Endothelial cell of umbilical vein (primary cell): ENCODE data around the gene PRPS1. TPM values are rescaled to one million over a fixed set of nuclear protein-coding genes. Genes with fewer than 3 reads are reported as not detected.
A peak's percentile ranks its signal among the peaks of the same experiment; 100 is the strongest.
"Not testable (repeated sequence)": the region's sequence is repeated elsewhere in the genome, so short reads cannot be mapped to it uniquely, and the experiment has no call there.

Experiments used
- BruUV-seq: library from RNA; stranded (reverse); fragments of 400-500 nt; replicated peaks from 2 replicates; lab custom pipeline; 2021; lab: Mats Ljungman, UMichigan
- CTCF ChIA-PET: fragments of 300-600, 350-600 bp; sonication (Branson Sonifier 250); formaldehyde crosslinking; loops from one replicate; lab custom pipeline; 2021; ENCODE audit warnings: antibody characterized with exemption, inconsistent platforms; lab: Charles Lee
- POLR2A ChIA-PET: fragments of 300-600, 350-600 bp; sonication (Branson Sonifier 250); formaldehyde crosslinking; loops from one replicate; lab custom pipeline; 2021; ENCODE audit warnings: antibody characterized with exemption, inconsistent platforms; lab: Charles Lee
- DNase-seq: peaks from one replicate; pipeline ENCODE4 v3.0.0-alpha.2; 2011; ENCODE audit warnings: low read depth, low spot score
- FAIRE-seq: peaks from 2 replicates; lab custom pipeline; 2011; peaks lifted over from hg19 to GRCh38; lab: Jason Lieb, UNC
- H2AFZ ChIP-seq: 2 replicates; pipeline ENCODE4 v1.6.0; 2012; ENCODE audit warnings: low read depth, low read length, control low read depth, inconsistent platforms
- H3K27ac ChIP-seq: 2 replicates; pipeline ENCODE4 v1.5.1; 2011; ENCODE audit warnings: low read depth, mild to moderate bottlenecking, control low read depth, low read length, moderate library complexity; ENCODE audit not compliant: insufficient read depth
- H3K27me3 ChIP-seq, 2 experiments: 2 replicates each; pipeline versions ENCODE4 v1.6.0 to v1.6.1; 2011; ENCODE audit warnings: low read length in 2 of 2, mixed read lengths in 1 of 2; ENCODE audit not compliant: control insufficient read depth in 2 of 2, insufficient read depth in 2 of 2
- H3K36me3 ChIP-seq, 2 experiments: 2 replicates in 1 of 2; 3 replicates in 1 of 2; pipeline ENCODE4 v1.5.1; 2011; ENCODE audit warnings: low read length in 2 of 2, mild to moderate bottlenecking in 1 of 2, moderate library complexity in 1 of 2; ENCODE audit not compliant: control insufficient read depth in 2 of 2, insufficient read depth in 2 of 2; ENCODE audit errors: extremely low read depth in 1 of 2
- H3K4me1 ChIP-seq: 3 replicates; pipeline ENCODE4 v1.5.1; 2011; ENCODE audit warnings: mild to moderate bottlenecking, low read length; ENCODE audit not compliant: control insufficient read depth, insufficient read depth; ENCODE audit errors: extremely low read depth
- H3K4me2 ChIP-seq: 2 replicates; pipeline ENCODE4 v1.6.1; 2011; ENCODE audit warnings: low read length, control low read depth, mixed read lengths; ENCODE audit not compliant: insufficient read depth
- H3K4me3 ChIP-seq, 3 experiments: fragments of 200-600 bp in 1 of 3; sonication (generic), shearing (Covaris generic) in 1 of 3; replicated peaks in 1 of 3; 2 replicates each; pipeline ENCODE4 v1.5.1; 2011 to 2016; ENCODE audit warnings: control low read depth in 3 of 3, low read length in 3 of 3, mild to moderate bottlenecking in 2 of 3, inconsistent platforms in 1 of 3, low read depth in 1 of 3, moderate library complexity in 1 of 3; ENCODE audit not compliant: insufficient read depth in 1 of 3
- H3K79me2 ChIP-seq: 2 replicates; pipeline ENCODE4 v1.6.0; 2012; ENCODE audit warnings: low read length, inconsistent platforms; ENCODE audit not compliant: control insufficient read depth, insufficient read depth
- H3K9ac ChIP-seq: replicated peaks from 2 replicates; pipeline ENCODE3; 2011; ENCODE audit warnings: low read length, control low read depth; ENCODE audit not compliant: insufficient read depth; ENCODE audit errors: extremely low read depth
- H3K9me1 ChIP-seq: replicated peaks from 3 replicates; pipeline ENCODE4 v1.6.0; 2011; ENCODE audit warnings: mild to moderate bottlenecking, low read length; ENCODE audit not compliant: control insufficient read depth, insufficient read depth; ENCODE audit errors: extremely low read depth
- H3K9me3 ChIP-seq: replicated peaks from 2 replicates; pipeline ENCODE4 v1.5.1; 2012; ENCODE audit warnings: low read length, inconsistent platforms; ENCODE audit not compliant: control insufficient read depth, insufficient read depth
- H4K20me1 ChIP-seq: replicated peaks from 2 replicates; pipeline ENCODE3; 2011; ENCODE audit warnings: mild to moderate bottlenecking, low read length; ENCODE audit not compliant: control insufficient read depth, insufficient read depth; ENCODE audit errors: extremely low read depth
- EZH2 ChIP-seq: IDR thresholded peaks from 2 replicates; pipeline ENCODE4 v1.6.1; 2012; ENCODE audit warnings: borderline replicate concordance, low read depth, mild to moderate bottlenecking, moderate library complexity, low read length, inconsistent platforms; ENCODE audit not compliant: severe bottlenecking
- FOS ChIP-seq: IDR thresholded peaks from 2 replicates; pipeline ENCODE4 v1.6.1; 2011; ENCODE audit warnings: mild to moderate bottlenecking, low read length, moderate library complexity, borderline replicate concordance; ENCODE audit not compliant: insufficient read depth
- GATA2 ChIP-seq: IDR thresholded peaks from 2 replicates; pipeline ENCODE4 v1.7.0; 2011; ENCODE audit warnings: low read depth, mild to moderate bottlenecking, moderate library complexity, mixed read lengths, low read length; ENCODE audit not compliant: insufficient read length, insufficient read depth
- JUN ChIP-seq: IDR thresholded peaks from 2 replicates; pipeline ENCODE4 v1.6.1; 2011; ENCODE audit warnings: borderline replicate concordance, low read depth; ENCODE audit not compliant: insufficient read length, insufficient read depth
- MYC ChIP-seq: IDR thresholded peaks from one replicate; pipeline ENCODE4 v1.6.1; 2011; ENCODE audit warnings: mild to moderate bottlenecking, low read depth, low read length
- POLR2A ChIP-seq: IDR thresholded peaks from 2 replicates; pipeline ENCODE4 v1.6.1; 2012; ENCODE audit warnings: low read depth, mild to moderate bottlenecking, control low read depth, low read length
- POLR2AphosphoS5 ChIP-seq: IDR thresholded peaks from 2 replicates; pipeline ENCODE4 v1.6.1; 2012; ENCODE audit warnings: low read depth, mild to moderate bottlenecking, control low read depth, low read length, moderate library complexity; ENCODE audit not compliant: insufficient read depth
- dilution Hi-C: fragments of 300-500 bp; cut with MboI; formaldehyde crosslinking; loops from one replicate; pipeline ENCODE4 v1.15.0; 2019; ENCODE audit warnings: low sequenced_read_pairs; ENCODE audit not compliant: extremely low pct_ligation_motif_present
- intact Hi-C: fragments of 100-400 bp; cut with micrococcal nuclease; formaldehyde crosslinking; loops from one replicate; pipeline ENCODE4 v1.10.0; 2022
- polyA plus RNA-seq, 4 experiments: library from polyadenylated mRNA; depleted of rRNA in 3 of 4; stranded (reverse) in 3 of 4; unstranded in 1 of 4; fragments of >200 nt; gene quantifications; 2 replicates each; pipeline versions ENCODE4 v1.2.1 to v1.2.3, GENCODE V29; 2011 to 2012; ENCODE audit warnings: missing spikeins in 1 of 4
- total RNA-seq: library from RNA; stranded (reverse); gene quantifications from 2 replicates; pipeline ENCODE4 v1.2.3, GENCODE V29; 2021
- TF ChIP-seq, protein P1 (sequence below): IDR thresholded peaks from 2 replicates; pipeline ENCODE4 v1.6.1; 2011; ENCODE audit not compliant: insufficient read depth, insufficient read length
- TF ChIP-seq, protein P2 (sequence below), 2 donors: IDR thresholded peaks; 1 replicate in 1 of 2; 2 replicates in 1 of 2; pipeline ENCODE4 v1.5.1; 2011; ENCODE audit warnings: low read length in 2 of 2, mild to moderate bottlenecking in 2 of 2, moderate library complexity in 2 of 2, control low read depth in 1 of 2, inconsistent platforms in 1 of 2, low read depth in 1 of 2; ENCODE audit not compliant: insufficient read depth in 1 of 2; ENCODE audit errors: extremely low read depth in 1 of 2

Gene PRPS1
- total and polyA plus RNA-seq, 2 donors (not counting 3 experiments of a cell fraction or from before 2014, with no cell fraction given), result 30.9 to 36.8 TPM

DNA sequence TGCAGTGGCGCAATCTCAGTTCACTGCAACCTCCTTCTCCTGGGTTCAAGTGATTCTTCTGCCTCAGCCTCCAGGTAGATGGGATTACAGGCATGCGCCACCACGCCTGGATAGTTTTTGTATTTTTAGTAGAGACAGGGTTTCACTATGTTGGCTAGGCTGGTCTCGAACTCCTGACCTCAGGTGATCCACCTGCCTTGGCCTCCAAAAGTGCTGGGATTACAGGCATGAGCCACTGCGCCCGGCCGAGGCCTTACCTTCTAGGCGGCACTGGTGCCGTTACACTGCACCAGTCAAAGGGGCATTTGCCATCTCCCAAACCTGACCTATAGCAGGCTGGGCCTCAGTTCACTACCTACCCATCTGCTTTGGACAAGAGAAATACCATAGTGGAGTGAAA, 57.3 kb downstream of the PRPS1 start:
- ChIA-PET CTCF (interaction anchor here (0.7 to 4.2 kb wide), 4 partner anchors 27 to 92 kb away, joined by 4 to 34 read pairs (median 5); partner anchors contain the start of genes NCBP2L and TSC22D3), POLR2A (interaction anchor here (0.6 kb wide), 1 partner anchor 492 kb away, joined by 3 read pairs; no protein-coding TSS in a partner anchor)
- H3K79me2 ChIP-seq, H3K9me1 ChIP-seq, H4K20me1 ChIP-seq, H3K9ac ChIP-seq, H3K4me2 ChIP-seq, H3K9me3 ChIP-seq, H3K36me3 ChIP-seq, FAIRE-seq, H2AFZ ChIP-seq, H3K27me3 ChIP-seq, H3K4me3 ChIP-seq, dilution Hi-C loops, DNase-seq: not testable (repeated sequence)
- peak overlapping the region; percentile 14 for H3K27ac ChIP-seq
- peaks cover 41% of the 10 kb centered on the region for H3K4me1 ChIP-seq
- intact Hi-C loops, result loop anchor here (1.0 kb wide), 2 partner anchors 8 to 26 kb away; no protein-coding TSS in a partner anchor
- BruUV-seq, result TSS peak; percentile 54

DNA sequence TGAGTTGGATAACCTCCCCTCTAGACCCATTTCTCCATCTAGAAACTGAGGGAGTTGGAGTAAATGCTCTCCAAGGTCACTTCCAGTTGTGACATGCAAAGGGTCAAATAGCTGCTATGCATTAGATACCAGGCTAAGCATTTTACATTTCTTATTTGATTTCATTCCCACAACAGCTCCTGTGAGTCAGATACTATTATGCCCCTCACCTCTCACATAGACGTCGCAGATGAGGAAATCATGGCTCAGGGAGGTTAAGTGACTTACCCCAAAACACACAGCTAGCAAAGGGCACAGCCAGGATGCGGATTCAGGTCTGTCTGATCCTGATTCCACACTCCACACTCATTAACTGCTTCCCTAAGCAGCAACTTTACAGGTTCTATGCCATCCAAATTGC, 57.7 kb downstream of the PRPS1 start:
- H3K27ac ChIP-seq, result peak overlapping the region; percentile 38
- no peak for DNase-seq
- no peak overlapping the region for H3K9ac ChIP-seq
- FAIRE-seq, result peak; percentile 59
- no peak for TF ChIP-seq GATA2
- TF ChIP-seq POLR2A, result no peak
- TF ChIP-seq POLR2AphosphoS5, result no peak
- TF ChIP-seq MYC, result no peak
- TF ChIP-seq, protein P1, sequence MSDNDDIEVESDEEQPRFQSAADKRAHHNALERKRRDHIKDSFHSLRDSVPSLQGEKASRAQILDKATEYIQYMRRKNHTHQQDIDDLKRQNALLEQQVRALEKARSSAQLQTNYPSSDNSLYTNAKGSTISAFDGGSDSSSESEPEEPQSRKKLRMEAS, result no peak
- no peak for TF ChIP-seq FOS
- no peak for TF ChIP-seq JUN
- TF ChIP-seq EZH2, result no peak
- TF ChIP-seq, protein P2, sequence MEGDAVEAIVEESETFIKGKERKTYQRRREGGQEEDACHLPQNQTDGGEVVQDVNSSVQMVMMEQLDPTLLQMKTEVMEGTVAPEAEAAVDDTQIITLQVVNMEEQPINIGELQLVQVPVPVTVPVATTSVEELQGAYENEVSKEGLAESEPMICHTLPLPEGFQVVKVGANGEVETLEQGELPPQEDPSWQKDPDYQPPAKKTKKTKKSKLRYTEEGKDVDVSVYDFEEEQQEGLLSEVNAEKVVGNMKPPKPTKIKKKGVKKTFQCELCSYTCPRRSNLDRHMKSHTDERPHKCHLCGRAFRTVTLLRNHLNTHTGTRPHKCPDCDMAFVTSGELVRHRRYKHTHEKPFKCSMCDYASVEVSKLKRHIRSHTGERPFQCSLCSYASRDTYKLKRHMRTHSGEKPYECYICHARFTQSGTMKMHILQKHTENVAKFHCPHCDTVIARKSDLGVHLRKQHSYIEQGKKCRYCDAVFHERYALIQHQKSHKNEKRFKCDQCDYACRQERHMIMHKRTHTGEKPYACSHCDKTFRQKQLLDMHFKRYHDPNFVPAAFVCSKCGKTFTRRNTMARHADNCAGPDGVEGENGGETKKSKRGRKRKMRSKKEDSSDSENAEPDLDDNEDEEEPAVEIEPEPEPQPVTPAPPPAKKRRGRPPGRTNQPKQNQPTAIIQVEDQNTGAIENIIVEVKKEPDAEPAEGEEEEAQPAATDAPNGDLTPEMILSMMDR (IDR thresholded peaks at IDR 0.05; ENCODE audit: extremely low read depth in 1 of 2, insufficient read depth in 1 of 2, low read depth in 1 of 2, low read length in 2 of 2), result no peak
- H4K20me1 ChIP-seq, result no peaks in the 10 kb centered on the region
- H3K4me3 ChIP-seq, result no peak overlapping the region
- H3K9me3 ChIP-seq, result no peaks in the 10 kb centered on the region
- H2AFZ ChIP-seq, result no peak overlapping the region
- ChIA-PET CTCF (interaction anchor here (1.4 to 4.2 kb wide), 4 partner anchors 12 to 91 kb away, joined by 4 to 34 read pairs (median 12); partner anchors contain the start of gene NCBP2L), POLR2A (no interaction called here)
- peak overlapping the region; percentile 57 for H3K4me2 ChIP-seq
- dilution Hi-C loops, result no loop called here
- no peaks in the 10 kb centered on the region for H3K27me3 ChIP-seq
- no peaks in the 10 kb centered on the region for H3K9me1 ChIP-seq
- H3K36me3 ChIP-seq, result no peaks in the 10 kb centered on the region
- peaks cover 41% of the 10 kb centered on the region for H3K4me1 ChIP-seq
- no peaks in the 10 kb centered on the region for H3K79me2 ChIP-seq
- intact Hi-C loops, result loop anchor here (2.0 kb wide), 1 partner anchor 15 kb away; no protein-coding TSS in a partner anchor
- no TSS peak for BruUV-seq
